GM21526 (cell line): ENCODE results near the gene S100A1.
"Not testable (repeated sequence)": the region's sequence is repeated elsewhere in the genome, so short reads cannot be mapped to it uniquely, and the experiment has no call there.

Experiments used
- ATAC-seq: cut with Tn5 transposase; IDR thresholded peaks from one replicate; pipeline ENCODE4 v1.9.1; 2021; ENCODE audit warnings: moderate library complexity; ENCODE audit not compliant: unreplicated experiment, low FRiP score

Gene S100A1

GRCh38 chr1:153629343-153629665 is 1.1 kb downstream of the S100A1 start:
- no peak for ATAC-seq

GRCh38 chr1:153629971-153630370 is 1.7 kb downstream of the S100A1 start:
- no peak for ATAC-seq

GRCh38 chr1:153630384-153630783 is 2.1 kb downstream of the S100A1 start:
- no peak for ATAC-seq

- no peak for ATAC-seq
Measured at GRCh38 chr1:153631047-153632022, 3.1 kb downstream of the S100A1 start.

- ATAC-seq = no peak
Measured at GRCh38 chr1:153633161-153633753, 5.0 kb downstream of the S100A1 start.

- ATAC-seq = peak; percentile 76
Measured at GRCh38 chr1:153633754-153634665, 5.8 kb downstream of the S100A1 start, which contains the start of gene CHTOP. TSS of gene CHTOP (plus strand) at chr1:153634066. CDS start at chr1:153636589, 2,523 bp downstream.

GRCh38 chr1:153635872-153636271 is 7.6 kb downstream of the S100A1 start:
- ATAC-seq = no peak

GRCh38 chr1:153636312-153636711 is 8.1 kb downstream of the S100A1 start:
- no peak for ATAC-seq

- no peak for ATAC-seq
Measured at GRCh38 chr1:153638261-153638660, 10.0 kb downstream of the S100A1 start.

- ATAC-seq = no peak
Measured at GRCh38 chr1:153639280-153639679, 11.0 kb downstream of the S100A1 start.

- not testable (repeated sequence) for ATAC-seq
Measured at GRCh38 chr1:153640213-153640612, 12.0 kb downstream of the S100A1 start.

- ATAC-seq = no peak
Measured at GRCh38 chr1:153640861-153641260, 12.6 kb downstream of the S100A1 start.

- ATAC-seq = no peak
Measured at GRCh38 chr1:153642161-153642560, 13.9 kb downstream of the S100A1 start.

- no peak for ATAC-seq
Measured at GRCh38 chr1:153643100-153643499, 14.9 kb downstream of the S100A1 start.

GRCh38 chr1:153643816-153644215 is 15.6 kb downstream of the S100A1 start:
- no peak for ATAC-seq

- ATAC-seq = no peak
Measured at GRCh38 chr1:153646672-153647345, 18.6 kb downstream of the S100A1 start.

- no peak for ATAC-seq
Measured at GRCh38 chr1:153647346-153647714, 19.1 kb downstream of the S100A1 start.

GRCh38 chr1:153648000-153648643 is 19.9 kb downstream of the S100A1 start:
- ATAC-seq = no peak

GRCh38 chr1:153649137-153649862 is 21.1 kb downstream of the S100A1 start:
- no peak for ATAC-seq
